ENCODE measurements around the gene KCTD8.

DNA sequence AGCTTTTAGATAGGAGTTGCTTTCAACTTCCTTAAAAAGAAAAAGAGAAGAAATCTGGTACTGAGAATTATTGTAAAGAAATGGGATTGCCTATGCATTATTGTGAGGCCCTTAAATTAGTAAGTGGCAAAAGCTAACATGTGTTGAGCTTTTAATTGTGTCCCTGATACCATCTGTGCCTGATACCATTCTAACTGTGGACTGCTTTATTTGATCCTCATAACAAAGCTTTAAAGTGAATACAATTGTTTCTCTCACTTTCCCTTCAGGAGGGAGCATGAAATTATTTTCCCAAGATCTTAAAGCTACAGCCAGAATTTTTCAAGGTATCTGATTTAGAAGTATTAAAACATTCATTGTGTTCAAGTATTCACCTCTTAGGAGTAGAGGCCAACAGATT is 9.9 kb downstream of the KCTD8 start:
- TF ChIP-seq POLR2AphosphoS5 (IDR thresholded peaks at IDR 0.05; ENCODE audit: borderline replicate concordance, low read depth, low read length) (no peak), EZH2 (IDR thresholded peaks at IDR 0.05) (no peak), FOXP2 (optimal IDR thresholded peaks at IDR 0.05; ENCODE audit: control extremely low read depth, extremely low read length, insufficient read depth) (no peak)
